Tibial nerve (tissue), 4 donors: ENCODE measurements around the gene GALNT4. TPM values are rescaled to one million over a fixed set of nuclear protein-coding genes. Genes with fewer than 3 reads are reported as not detected.

Experiments
- DNase-seq, 2 donors: peaks; one replicate each; pipeline ENCODE4 v3.0.0-alpha.2; 2019; ENCODE audit warnings: low spot score in 2 of 2
- H3K27ac ChIP-seq, 4 donors: fragments of 200-600 bp; sonication (generic) in 3 of 4; one replicate each; pipeline ENCODE4 v1.5.1; 2017 to 2019; ENCODE audit warnings: mild to moderate bottlenecking in 1 of 4
- H3K27me3 ChIP-seq, 2 donors: fragments of 200-600 bp; sonication (generic) in 1 of 2; one replicate each; pipeline versions ENCODE4 v1.5.1 to v1.6.0; 2017 to 2019
- H3K36me3 ChIP-seq, 3 donors: fragments of 200-600 bp; sonication (generic); one replicate each; pipeline ENCODE4 v1.5.1; 2018 to 2019
- H3K4me1 ChIP-seq, 4 donors: fragments of 200-600 bp; sonication (generic) in 3 of 4; one replicate each; pipeline ENCODE4 v1.5.1; 2017 to 2019
- H3K4me3 ChIP-seq, 4 donors: fragments of 200-600 bp; sonication (generic) in 3 of 4; one replicate each; pipeline ENCODE4 v1.5.1; 2017 to 2019; ENCODE audit warnings: mild to moderate bottlenecking in 1 of 4, moderate library complexity in 1 of 4
- H3K9me3 ChIP-seq, 4 donors: fragments of 200-600 bp; sonication (generic) in 3 of 4; one replicate each; pipeline ENCODE4 v1.5.1; 2017 to 2019
- CTCF ChIP-seq, 5 experiments: fragments of 200-600 bp in 3 of 5; fragments of 450-650 bp in 2 of 5; sonication (generic) in 3 of 5; IDR thresholded peaks; one replicate each; pipeline ENCODE4 v1.5.1; 2016 to 2019; ENCODE audit warnings: antibody characterized with exemption in 5 of 5, mild to moderate bottlenecking in 3 of 5, moderate library complexity in 2 of 5
- EP300 ChIP-seq, 2 donors: sonication (generic); formaldehyde crosslinking; IDR thresholded peaks; one replicate each; pipeline ENCODE4 v1.6.1; 2017; ENCODE audit warnings: antibody characterized with exemption in 2 of 2, mild to moderate bottlenecking in 1 of 2
- POLR2A ChIP-seq, 2 donors: fragments of 450-650 bp; IDR thresholded peaks; one replicate each; pipeline ENCODE4 v1.6.1; 2017; ENCODE audit warnings: antibody characterized with exemption in 2 of 2, mild to moderate bottlenecking in 2 of 2, moderate library complexity in 2 of 2
- WGBS, 2 donors: methylation state at CpG; one replicate each; pipeline ENCODE4 v1.1.5; 2018; 5-methylcytosine and 5-hydroxymethylcytosine counted together
- total RNA-seq, 4 donors: library from RNA; depleted of rRNA; stranded (reverse); fragments of >200 nt; gene quantifications; one replicate each; pipeline ENCODE4 v1.1.0, GENCODE V29; 2016

GALNT4 gene
- total RNA-seq, 4 donors from 2014 or later = 2.7 to 5.9 (median 5.0) TPM

- no peak overlapping the region for H3K4me3 ChIP-seq
- no peak for TF ChIP-seq EP300 (IDR thresholded peaks at IDR 0.05)
- TF ChIP-seq CTCF (IDR thresholded peaks at IDR 0.05) = no peak
- no peak for TF ChIP-seq POLR2A (IDR thresholded peaks at IDR 0.05)
Observed at GRCh38 chr12:89544022-89544421, 19.4 kb upstream of the GALNT4 start.

GRCh38 chr12:89542912-89543592, 18.5 kb upstream of the GALNT4 start:
- 18 to 25% methylated on average over 6 of the region's 6 CpGs for WGBS, 2 donors
- Histone ChIP-seq H3K9me3 (no peaks in the 10 kb centered on the region), H3K4me3 (no peak overlapping the region), H3K27me3 (no peaks in the 10 kb centered on the region), H3K4me1 (peaks cover 0 to 28% (median 5%) of the 10 kb centered on the region in 4 donors), H3K27ac (no peak overlapping the region), H3K36me3 (no peaks in the 10 kb centered on the region)
- peak; percentile 37 to 73 for DNase-seq
- TF ChIP-seq CTCF (IDR thresholded peaks at IDR 0.05) = peak; percentile 75 to 85 (median 80)
- no peak for TF ChIP-seq EP300 (IDR thresholded peaks at IDR 0.05)
- no peak for TF ChIP-seq POLR2A (IDR thresholded peaks at IDR 0.05)

More at GRCh38 chr12:89544022-89544421, 19.4 kb upstream of the GALNT4 start:
- Histone ChIP-seq H3K4me1 (peaks cover 0 to 28% (median 5%) of the 10 kb centered on the region in 4 donors), H3K27me3 (no peaks in the 10 kb centered on the region), H3K27ac (no peak overlapping the region), H3K9me3 (no peaks in the 10 kb centered on the region), H3K36me3 (no peaks in the 10 kb centered on the region)
- WGBS, 2 donors = 86 to 91% methylated on average over 1 of the region's 1 CpG
- no peak for DNase-seq

GRCh38 chr12:89542236-89542635, 17.6 kb upstream of the GALNT4 start:
- H3K4me1 ChIP-seq = peaks cover 0 to 28% (median 5%) of the 10 kb centered on the region in 4 donors
- H3K36me3 ChIP-seq = no peaks in the 10 kb centered on the region
- no peaks in the 10 kb centered on the region for H3K9me3 ChIP-seq
- TF ChIP-seq CTCF (IDR thresholded peaks at IDR 0.05) (no peak), POLR2A (IDR thresholded peaks at IDR 0.05) (no peak), EP300 (IDR thresholded peaks at IDR 0.05) (no peak)
- 96 to 97% methylated on average over 2 of the region's 2 CpGs for WGBS, 2 donors
- H3K27me3 ChIP-seq = no peaks in the 10 kb centered on the region
- no peak overlapping the region for H3K27ac ChIP-seq
- H3K4me3 ChIP-seq = no peak overlapping the region
- DNase-seq = no peak

DNA sequence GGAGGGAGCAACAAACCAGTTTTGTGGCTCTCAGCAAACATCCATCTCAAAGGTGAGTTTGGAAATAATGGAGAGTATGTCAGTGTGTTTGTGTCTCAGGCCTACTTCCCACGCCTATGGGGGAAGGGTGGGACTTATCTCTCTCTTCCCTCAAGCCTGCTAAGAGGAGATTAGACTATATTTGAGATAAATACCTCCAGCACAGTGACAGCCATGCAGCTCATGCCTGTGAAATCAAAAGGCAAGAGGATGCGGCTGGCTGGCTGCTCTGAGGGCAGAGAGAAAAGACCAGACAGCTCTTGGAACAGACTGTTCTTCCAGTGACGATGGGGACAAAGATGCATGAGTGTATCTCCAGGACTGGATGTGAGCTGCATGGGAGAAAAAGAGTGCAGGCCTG, 16.0 kb upstream of the GALNT4 start:
- Histone ChIP-seq H3K27me3 (no peaks in the 10 kb centered on the region), H3K4me3 (no peak overlapping the region), H3K4me1 (peaks cover 0 to 28% (median 5%) of the 10 kb centered on the region in 4 donors), H3K9me3 (no peaks in the 10 kb centered on the region), H3K36me3 (no peaks in the 10 kb centered on the region), H3K27ac (no peak overlapping the region)
- TF ChIP-seq CTCF (IDR thresholded peaks at IDR 0.05) (no peak), POLR2A (IDR thresholded peaks at IDR 0.05) (no peak), EP300 (IDR thresholded peaks at IDR 0.05) (no peak)
- WGBS, 2 donors = 73 to 84% methylated on average over 3 of the region's 3 CpGs
- no peak for DNase-seq

GRCh38 chr12:89539426-89540223, 15.0 kb upstream of the GALNT4 start:
- Histone ChIP-seq H3K4me3 (no peak overlapping the region), H3K36me3 (no peaks in the 10 kb centered on the region), H3K4me1 (peaks cover 0 to 19% (median 5%) of the 10 kb centered on the region in 4 donors), H3K27me3 (no peaks in the 10 kb centered on the region), H3K27ac (no peak overlapping the region), H3K9me3 (no peaks in the 10 kb centered on the region)
- TF ChIP-seq EP300 (IDR thresholded peaks at IDR 0.05) = no peak
- TF ChIP-seq CTCF (IDR thresholded peaks at IDR 0.05) = no peak
- no peak for TF ChIP-seq POLR2A (IDR thresholded peaks at IDR 0.05)
- no peak for DNase-seq
- WGBS, 2 donors = 52 to 70% methylated on average over 5 of the region's 5 CpGs
